NT2/D1 (cell line): ENCODE measurements around the gene TIE1.

Source experiments
- SUZ12 ChIP-seq: IDR thresholded peaks from 2 replicates; pipeline ENCODE4 v1.6.1; 2011; ENCODE audit not compliant: insufficient read length, insufficient read depth; ENCODE audit errors: extremely low read depth
- YY1 ChIP-seq: IDR thresholded peaks from 2 replicates; pipeline ENCODE4 v1.6.1; 2011; ENCODE audit not compliant: insufficient read length, insufficient read depth
- ZNF274 ChIP-seq: IDR thresholded peaks from 2 replicates; pipeline ENCODE4 v1.6.1; 2011; ENCODE audit warnings: mild to moderate bottlenecking, low read depth, low read length

GRCh38 chr1:43274125-43274803, 26.5 kb upstream of the TIE1 start:
- TF ChIP-seq ZNF274 (no peak), YY1 (no peak), SUZ12 (no peak)
